Spleen (tissue), 11 donors: ENCODE data around the gene FASN. TPM values are rescaled to one million over a fixed set of nuclear protein-coding genes. Genes with fewer than 3 reads are reported as not detected.

ENCODE experiments used
- DNase-seq: peaks from one replicate; pipeline ENCODE4 v3.0.0-alpha.2; 2020
- H3K27ac ChIP-seq, 8 donors: fragments of 200-600 bp; sonication (generic) in 7 of 8; 1 replicate in 4 of 8; 2 replicates in 4 of 8; pipeline versions ENCODE4 v1.5.0 to v1.8.0; 2016 to 2021; ENCODE audit warnings: inconsistent platforms in 4 of 8, mild to moderate bottlenecking in 4 of 8, moderate library complexity in 1 of 8
- H3K27me3 ChIP-seq, 7 donors: fragments of 200-600 bp; sonication (generic) in 6 of 7; replicated peaks in 1 of 7; 1 replicate in 4 of 7; 2 replicates in 3 of 7; pipeline versions ENCODE4 v1.5.0 to v1.8.0; 2016 to 2021; ENCODE audit warnings: inconsistent platforms in 3 of 7, mild to moderate bottlenecking in 1 of 7
- H3K36me3 ChIP-seq, 6 donors: fragments of 200-600 bp; sonication (generic) in 5 of 6; 1 replicate in 4 of 6; 2 replicates in 2 of 6; pipeline versions ENCODE4 v1.5.0 to v1.8.0; 2016 to 2021; ENCODE audit warnings: inconsistent platforms in 2 of 6
- H3K4me1 ChIP-seq, 6 donors: fragments of 200-600 bp; sonication (generic) in 5 of 6; 1 replicate in 3 of 6; 2 replicates in 3 of 6; pipeline versions ENCODE4 v1.5.0 to v1.8.0; 2016 to 2021; ENCODE audit warnings: inconsistent platforms in 3 of 6
- H3K4me3 ChIP-seq, 8 donors: fragments of 200-600 bp; sonication (generic) in 7 of 8; 1 replicate in 4 of 8; 2 replicates in 4 of 8; pipeline versions ENCODE4 v1.5.0 to v1.8.0; 2016 to 2021; ENCODE audit warnings: inconsistent platforms in 4 of 8, mild to moderate bottlenecking in 4 of 8, moderate library complexity in 2 of 8
- H3K9me3 ChIP-seq, 8 donors: fragments of 200-600 bp; sonication (generic) in 7 of 8; 1 replicate in 4 of 8; 2 replicates in 4 of 8; pipeline versions ENCODE4 v1.5.0 to v1.8.0; 2016 to 2021; ENCODE audit warnings: inconsistent platforms in 4 of 8
- POLR2A ChIP-seq, 3 donors: fragments of 450-650 bp; IDR thresholded peaks; one replicate each; pipeline ENCODE4 v1.5.1; 2017; ENCODE audit warnings: antibody characterized with exemption in 3 of 3, mild to moderate bottlenecking in 1 of 3
- POLR2AphosphoS5 ChIP-seq, 3 donors: sonication (generic); formaldehyde crosslinking; IDR thresholded peaks; one replicate each; pipeline ENCODE4 v1.5.1; 2017; ENCODE audit warnings: antibody characterized with exemption in 3 of 3
- WGBS, 5 donors: extraction: QIAGEN DNeasy Blood & Tissue Kit in 3 of 5; methylation state at CpG; one replicate each; pipeline versions ENCODE4 v1.1.5 to v1.1.7; 2013 to 2018; 5-methylcytosine and 5-hydroxymethylcytosine counted together
- intact Hi-C: fragments of 100-400 bp; cut with DNase I; formaldehyde crosslinking; loops from one replicate; pipeline ENCODE4 v1.15.0; 2023; ENCODE audit warnings: low total_unique reads
- polyA plus RNA-seq, 3 donors: library from polyadenylated mRNA; stranded (reverse); fragments of 200-250 nt; gene quantifications; one replicate each; pipeline ENCODE4 v1.2.1, GENCODE V29; 2013
- total RNA-seq, 7 donors: library from RNA; depleted of rRNA in 3 of 7; stranded (reverse); fragments of >200 nt in 3 of 7; fragmentation: NEBNext Ultra II Directional in 4 of 7; extraction: Animal tissue kit (Norgen Biotek cat#: 25700) in 4 of 7; gene quantifications; one replicate each; pipeline versions ENCODE4 v1.1.0 to v1.2.1, GENCODE V29; 2016 to 2021
- TF ChIP-seq, protein P1 (sequence below), 11 experiments: fragments of 200-600 bp in 7 of 11; fragments of 450-650 bp in 4 of 11; sonication (generic) in 4 of 11; IDR thresholded peaks in 8 of 11; conservative IDR thresholded peaks in 3 of 11; 1 replicate in 7 of 11; 2 replicates in 4 of 11; pipeline versions ENCODE4 v1.4.0 to v1.8.0; 2016 to 2021; ENCODE audit warnings: antibody characterized with exemption in 11 of 11, inconsistent platforms in 4 of 11, mild to moderate bottlenecking in 1 of 11
- donor health status: healthy with polysubstance abuse.
- donor health status: DM: no; HTN: no; CAD: no; lungs with moderate emphysema.
- donor health status: DM: no; HTN: no; CAD: no.
- donor health status: Bipolar disorder and iron deficiency.
- donor health status: healthy.
- donor health status: DM: no; HTN: no; CAD: no.
- donor health status: DM: yes; HTN: yes; CAD: no.

Gene FASN
- total and polyA plus RNA-seq, 10 donors: 9.3 to 45.2 (median 21.3) TPM

DNA sequence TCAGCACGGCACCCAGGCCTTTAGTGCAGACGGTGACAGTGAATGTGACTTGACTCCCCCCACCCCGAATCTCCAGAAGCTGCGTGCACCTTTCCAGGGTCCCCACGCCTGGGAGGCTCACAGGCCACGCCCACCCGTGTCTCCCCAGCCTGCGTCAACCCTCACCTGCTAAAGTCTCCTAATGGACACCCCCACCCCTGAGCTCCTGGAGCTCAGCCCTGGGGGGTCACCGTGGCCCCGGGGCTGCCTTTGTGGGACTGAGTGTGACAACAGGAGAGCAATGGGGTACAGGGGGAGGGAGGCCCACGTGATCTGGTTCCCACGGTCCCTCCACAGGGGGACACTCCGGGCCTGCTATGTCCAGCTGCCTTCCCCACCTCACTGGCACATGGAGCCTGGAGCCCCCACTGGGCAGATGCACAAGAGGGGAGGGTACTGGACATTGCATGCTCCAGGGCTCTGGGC is 7.4 kb upstream of the FASN start:
- Histone ChIP-seq H3K36me3 (no peaks in the 10 kb centered on the region), H3K27ac (peak overlapping the region; percentile 76 to 90 (median 83)), H3K4me1 (peaks cover 15 to 54% (median 37%) of the 10 kb centered on the region in 6 donors), H3K27me3 (no peaks in the 10 kb centered on the region), H3K9me3 (no peaks in the 10 kb centered on the region), H3K4me3 (peak overlapping the region in 5 of 8 donors; percentile 14 to 68 (median 38))
- intact Hi-C loops: loop anchor here (10.0 kb wide), 1 partner anchor 61 kb away; no protein-coding TSS in a partner anchor
- TF ChIP-seq POLR2AphosphoS5 (IDR thresholded peaks at IDR 0.05): no peak
- TF ChIP-seq, protein P1, sequence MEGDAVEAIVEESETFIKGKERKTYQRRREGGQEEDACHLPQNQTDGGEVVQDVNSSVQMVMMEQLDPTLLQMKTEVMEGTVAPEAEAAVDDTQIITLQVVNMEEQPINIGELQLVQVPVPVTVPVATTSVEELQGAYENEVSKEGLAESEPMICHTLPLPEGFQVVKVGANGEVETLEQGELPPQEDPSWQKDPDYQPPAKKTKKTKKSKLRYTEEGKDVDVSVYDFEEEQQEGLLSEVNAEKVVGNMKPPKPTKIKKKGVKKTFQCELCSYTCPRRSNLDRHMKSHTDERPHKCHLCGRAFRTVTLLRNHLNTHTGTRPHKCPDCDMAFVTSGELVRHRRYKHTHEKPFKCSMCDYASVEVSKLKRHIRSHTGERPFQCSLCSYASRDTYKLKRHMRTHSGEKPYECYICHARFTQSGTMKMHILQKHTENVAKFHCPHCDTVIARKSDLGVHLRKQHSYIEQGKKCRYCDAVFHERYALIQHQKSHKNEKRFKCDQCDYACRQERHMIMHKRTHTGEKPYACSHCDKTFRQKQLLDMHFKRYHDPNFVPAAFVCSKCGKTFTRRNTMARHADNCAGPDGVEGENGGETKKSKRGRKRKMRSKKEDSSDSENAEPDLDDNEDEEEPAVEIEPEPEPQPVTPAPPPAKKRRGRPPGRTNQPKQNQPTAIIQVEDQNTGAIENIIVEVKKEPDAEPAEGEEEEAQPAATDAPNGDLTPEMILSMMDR (IDR thresholded peaks at IDR 0.05 in 8 of 11, conservative IDR thresholded peaks at IDR 0.05 in 3 of 11): no peak
- TF ChIP-seq POLR2A (IDR thresholded peaks at IDR 0.05): no peak
- DNase-seq: peak; percentile 76
- 82 to 90% (median 87%) methylated on average over 9 to 13 of the region's 13 CpGs for WGBS, 5 donors

DNA sequence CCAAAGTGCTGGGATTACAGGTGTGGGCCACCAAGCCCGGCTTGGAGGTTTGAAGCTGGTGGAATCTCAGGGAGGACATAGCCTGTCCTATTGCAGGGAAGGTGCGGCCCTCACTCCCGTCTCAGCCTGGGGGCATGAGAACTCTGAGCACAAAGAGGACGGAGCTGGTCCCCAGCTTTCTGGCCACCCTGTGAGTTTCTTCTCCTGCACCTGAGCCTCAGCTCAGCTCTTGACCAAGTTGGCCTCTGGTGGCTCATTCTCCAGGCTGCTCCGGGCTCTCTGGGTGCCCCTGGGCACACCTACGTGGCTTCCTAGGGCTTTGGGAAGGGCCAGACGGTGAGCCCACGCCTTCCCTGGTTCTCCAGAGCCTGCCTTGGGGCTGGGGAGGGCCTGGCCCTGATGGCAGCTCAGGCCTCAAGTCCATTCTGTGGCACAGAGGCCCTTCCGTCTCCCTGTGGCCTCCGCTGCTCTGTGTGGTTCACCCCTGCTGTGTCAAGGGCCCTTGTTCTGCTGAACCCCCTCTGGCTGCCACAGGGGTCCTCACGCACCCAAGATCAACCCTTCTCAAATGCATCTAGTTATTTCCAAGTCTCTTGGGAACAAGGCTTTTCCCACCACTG is 6.9 kb upstream of the FASN start:
- no peak for TF ChIP-seq POLR2AphosphoS5 (IDR thresholded peaks at IDR 0.05)
- TF ChIP-seq, protein P1 (IDR thresholded peaks at IDR 0.05 in 8 of 11, conservative IDR thresholded peaks at IDR 0.05 in 3 of 11): no peak
- no peak for TF ChIP-seq POLR2A (IDR thresholded peaks at IDR 0.05)
- H3K9me3 ChIP-seq: no peaks in the 10 kb centered on the region
- intact Hi-C loops: loop anchor here (10.0 kb wide), 1 partner anchor 60 kb away; no protein-coding TSS in a partner anchor
- H3K4me3 ChIP-seq: no peak overlapping the region
- H3K27ac ChIP-seq: peak overlapping the region in 2 of 8 donors; percentile 87 to 90
- H3K36me3 ChIP-seq: no peaks in the 10 kb centered on the region
- peaks cover 15 to 59% (median 41%) of the 10 kb centered on the region in 6 donors for H3K4me1 ChIP-seq
- no peaks in the 10 kb centered on the region for H3K27me3 ChIP-seq
- DNase-seq: no peak
- 88 to 97% (median 95%) methylated on average over 9 to 11 of the region's 11 CpGs for WGBS, 5 donors

- no peak overlapping the region for H3K4me3 ChIP-seq
- DNase-seq: no peak
- no peaks in the 10 kb centered on the region for H3K9me3 ChIP-seq
- no peaks in the 10 kb centered on the region for H3K27me3 ChIP-seq
- 76 to 86% (median 81%) methylated on average over 17 to 24 of the region's 24 CpGs for WGBS, 5 donors
- H3K4me1 ChIP-seq: peaks cover 24 to 70% (median 52%) of the 10 kb centered on the region in 6 donors
- no peak for TF ChIP-seq POLR2A (IDR thresholded peaks at IDR 0.05)
- TF ChIP-seq, protein P1 (IDR thresholded peaks at IDR 0.05 in 8 of 11, conservative IDR thresholded peaks at IDR 0.05 in 3 of 11): no peak
- TF ChIP-seq POLR2AphosphoS5 (IDR thresholded peaks at IDR 0.05): peak in 1 of 3 donors; percentile 28
- intact Hi-C loops: loop anchor here (10.0 kb wide), 1 partner anchor 59 kb away; no protein-coding TSS in a partner anchor
- peak overlapping the region in 1 of 8 donors; percentile 14 for H3K27ac ChIP-seq
- no peaks in the 10 kb centered on the region for H3K36me3 ChIP-seq
Observed at GRCh38 chr17:82103553-82104451, 5.8 kb upstream of the FASN start.
